ENCODE measurements around the gene YIPF5.

YIPF5 gene

DNA sequence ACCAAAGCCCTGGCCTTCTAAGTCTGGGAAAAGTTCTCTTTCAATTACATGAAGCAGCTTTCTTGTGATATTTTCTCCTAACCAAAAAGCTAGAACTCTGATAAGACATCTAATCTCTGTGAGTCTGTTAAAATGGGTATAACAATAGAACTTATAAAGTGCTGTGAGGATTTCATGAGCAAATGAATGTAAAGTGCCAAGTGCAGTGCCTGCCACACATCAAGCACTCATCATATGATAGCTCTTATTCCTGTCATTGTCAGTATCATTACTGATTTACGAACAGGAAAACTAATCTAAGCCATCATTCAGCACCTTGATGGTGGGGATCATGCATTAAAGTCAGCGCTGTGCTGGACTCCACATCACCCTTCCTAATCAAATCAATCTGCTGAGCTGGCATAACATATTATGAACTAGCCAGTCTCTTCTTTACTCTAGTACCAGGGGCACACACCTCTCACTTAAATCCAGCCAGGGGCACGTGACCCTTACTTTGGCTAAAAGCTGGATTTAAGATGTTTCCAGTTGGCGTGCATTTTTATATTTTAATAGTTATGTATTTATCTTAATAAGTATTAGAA is 37.3 kb downstream of the YIPF5 start:
- peaks cover 33% of the 10 kb centered on the region for H3K4me1 Mint-ChIP-seq
- H3K27me3 Mint-ChIP-seq (ENCODE audit: low read depth) = no peaks in the 10 kb centered on the region
- H3K9me3 Mint-ChIP-seq = no peaks in the 10 kb centered on the region
- TF ChIP-seq, protein P1, sequence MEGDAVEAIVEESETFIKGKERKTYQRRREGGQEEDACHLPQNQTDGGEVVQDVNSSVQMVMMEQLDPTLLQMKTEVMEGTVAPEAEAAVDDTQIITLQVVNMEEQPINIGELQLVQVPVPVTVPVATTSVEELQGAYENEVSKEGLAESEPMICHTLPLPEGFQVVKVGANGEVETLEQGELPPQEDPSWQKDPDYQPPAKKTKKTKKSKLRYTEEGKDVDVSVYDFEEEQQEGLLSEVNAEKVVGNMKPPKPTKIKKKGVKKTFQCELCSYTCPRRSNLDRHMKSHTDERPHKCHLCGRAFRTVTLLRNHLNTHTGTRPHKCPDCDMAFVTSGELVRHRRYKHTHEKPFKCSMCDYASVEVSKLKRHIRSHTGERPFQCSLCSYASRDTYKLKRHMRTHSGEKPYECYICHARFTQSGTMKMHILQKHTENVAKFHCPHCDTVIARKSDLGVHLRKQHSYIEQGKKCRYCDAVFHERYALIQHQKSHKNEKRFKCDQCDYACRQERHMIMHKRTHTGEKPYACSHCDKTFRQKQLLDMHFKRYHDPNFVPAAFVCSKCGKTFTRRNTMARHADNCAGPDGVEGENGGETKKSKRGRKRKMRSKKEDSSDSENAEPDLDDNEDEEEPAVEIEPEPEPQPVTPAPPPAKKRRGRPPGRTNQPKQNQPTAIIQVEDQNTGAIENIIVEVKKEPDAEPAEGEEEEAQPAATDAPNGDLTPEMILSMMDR (IDR thresholded peaks at IDR 0.05; ENCODE audit: unreplicated experiment in 3 of 3) = no peak
- no peaks in the 10 kb centered on the region for H3K36me3 Mint-ChIP-seq (ENCODE audit: low read depth)
- no peak overlapping the region for H3K4me3 Mint-ChIP-seq
- H3K27ac Mint-ChIP-seq = no peak overlapping the region

DNA sequence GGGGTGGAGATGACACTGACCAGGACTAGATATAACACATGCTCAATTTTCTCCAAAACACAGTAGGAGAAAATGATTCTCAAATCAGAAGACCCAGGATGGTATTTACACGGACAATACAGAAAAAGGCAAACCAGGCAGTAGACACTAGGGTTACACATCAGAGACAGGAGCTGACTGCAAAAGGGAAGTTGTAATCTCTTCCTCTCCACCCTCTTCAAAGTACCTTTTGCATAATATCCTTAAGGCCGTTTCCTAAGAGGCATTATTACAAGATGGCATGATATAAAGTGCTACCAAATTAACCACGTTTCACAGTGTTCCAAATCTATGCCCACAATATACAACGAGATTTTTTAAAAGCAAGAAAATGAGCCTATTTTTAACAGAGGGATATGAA is 39.2 kb downstream of the YIPF5 start:
- H3K36me3 Mint-ChIP-seq (ENCODE audit: low read depth) = no peaks in the 10 kb centered on the region
- TF ChIP-seq, protein P1 (IDR thresholded peaks at IDR 0.05; ENCODE audit: unreplicated experiment in 3 of 3) = no peak
- peak overlapping the region in 2 of 3 experiments; percentile 10 to 47 for H3K27ac Mint-ChIP-seq
- no peak overlapping the region for H3K4me3 Mint-ChIP-seq
- no peaks in the 10 kb centered on the region for H3K9me3 Mint-ChIP-seq
- H3K4me1 Mint-ChIP-seq = peaks cover 40% of the 10 kb centered on the region
- H3K27me3 Mint-ChIP-seq (ENCODE audit: low read depth) = no peaks in the 10 kb centered on the region

GRCh38 chr5:144130306-144130705 is 40.2 kb downstream of the YIPF5 start:
- H3K27me3 Mint-ChIP-seq (ENCODE audit: low read depth) = no peaks in the 10 kb centered on the region
- no peaks in the 10 kb centered on the region for H3K36me3 Mint-ChIP-seq (ENCODE audit: low read depth)
- peak overlapping the region in 2 of 3 experiments; percentile 47 to 78 for H3K27ac Mint-ChIP-seq
- no peaks in the 10 kb centered on the region for H3K9me3 Mint-ChIP-seq
- TF ChIP-seq, protein P1 (IDR thresholded peaks at IDR 0.05; ENCODE audit: unreplicated experiment in 3 of 3) = no peak
- peaks cover 40% of the 10 kb centered on the region for H3K4me1 Mint-ChIP-seq
- H3K4me3 Mint-ChIP-seq = no peak overlapping the region

DNA sequence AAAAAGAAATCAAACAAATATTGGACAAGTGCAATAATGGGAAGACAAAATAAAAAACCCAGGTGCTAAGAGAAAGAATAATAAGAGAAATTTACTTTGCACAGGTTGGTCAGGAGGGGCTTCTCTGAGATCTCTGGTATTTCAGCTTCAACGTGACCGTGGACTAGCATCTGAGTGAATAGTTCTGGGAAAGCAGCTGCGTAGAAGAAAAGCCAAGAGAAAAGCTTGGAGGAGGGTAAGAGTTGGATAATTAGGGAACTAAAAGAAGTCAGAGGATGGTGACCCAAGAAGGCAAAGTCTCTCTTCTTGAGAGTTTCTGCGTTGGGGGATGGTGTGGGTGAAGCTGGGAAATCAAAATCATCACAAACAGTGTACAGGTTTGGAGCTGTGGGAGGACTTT is 41.6 kb downstream of the YIPF5 start:
- peak overlapping the region; percentile 4 to 78 (median 46) for H3K27ac Mint-ChIP-seq
- TF ChIP-seq, protein P1 (IDR thresholded peaks at IDR 0.05; ENCODE audit: unreplicated experiment in 3 of 3) = no peak
- H3K9me3 Mint-ChIP-seq = no peaks in the 10 kb centered on the region
- peaks cover 37% of the 10 kb centered on the region for H3K4me1 Mint-ChIP-seq
- H3K4me3 Mint-ChIP-seq = no peak overlapping the region
- H3K27me3 Mint-ChIP-seq (ENCODE audit: low read depth) = no peaks in the 10 kb centered on the region
- H3K36me3 Mint-ChIP-seq (ENCODE audit: low read depth) = no peaks in the 10 kb centered on the region

DNA sequence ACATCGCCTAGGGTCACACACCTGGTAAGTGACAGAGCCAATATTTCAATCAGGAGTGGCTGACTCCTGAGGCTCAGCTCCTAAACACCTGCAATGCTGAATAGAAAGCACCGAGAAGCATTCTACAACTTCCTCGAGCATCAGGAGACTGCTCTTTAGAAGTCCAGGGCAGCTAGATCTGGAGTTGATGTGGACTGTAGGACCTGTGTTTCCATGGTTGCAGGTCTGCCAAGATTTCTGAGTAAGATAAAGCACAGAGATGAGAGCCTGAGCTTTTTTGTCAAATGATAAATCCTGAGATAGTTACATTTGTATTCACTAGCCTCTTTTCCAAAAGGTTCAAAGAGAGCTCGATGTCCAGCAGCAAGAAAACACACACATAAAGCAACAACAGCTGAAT is 43.8 kb downstream of the YIPF5 start:
- Mint-ChIP-seq H3K27me3 (ENCODE audit: low read depth) (no peaks in the 10 kb centered on the region), H3K4me1 (peaks cover 41% of the 10 kb centered on the region), H3K27ac (peak overlapping the region in 2 of 3 experiments; percentile 74 to 78), H3K36me3 (ENCODE audit: low read depth) (no peaks in the 10 kb centered on the region), H3K9me3 (no peaks in the 10 kb centered on the region), H3K4me3 (no peak overlapping the region)
- TF ChIP-seq, protein P1 (IDR thresholded peaks at IDR 0.05; ENCODE audit: unreplicated experiment in 3 of 3) = no peak

DNA sequence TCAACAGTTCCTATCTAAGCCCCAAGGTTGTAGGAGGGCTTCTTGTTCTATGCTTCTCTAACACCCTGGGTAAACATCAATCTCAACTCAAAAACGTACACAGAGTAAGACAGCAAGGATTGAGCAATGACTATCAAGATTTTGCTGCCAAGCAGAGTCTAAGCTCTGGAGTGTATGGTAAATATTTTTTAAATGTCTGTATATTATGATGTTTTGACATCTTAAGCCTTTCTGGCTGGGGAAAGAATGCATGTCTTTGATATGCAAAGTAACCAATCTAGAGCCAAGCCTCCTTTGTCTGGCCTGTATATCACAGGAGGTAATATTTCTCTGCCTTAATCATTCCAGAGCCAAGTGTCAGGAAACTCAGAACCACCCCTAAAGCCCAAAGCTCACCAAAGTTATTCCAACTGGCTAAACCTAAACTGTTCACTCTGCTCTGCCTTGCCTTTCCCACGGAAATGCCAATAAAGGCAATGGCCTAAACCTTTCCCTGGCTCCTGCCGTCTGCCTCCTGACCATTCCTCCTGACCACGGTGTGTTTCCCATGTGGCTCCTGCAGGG is 45.2 kb downstream of the YIPF5 start:
- TF ChIP-seq, protein P1 (IDR thresholded peaks at IDR 0.05; ENCODE audit: unreplicated experiment in 3 of 3) = no peak
- peaks cover 37% of the 10 kb centered on the region for H3K4me1 Mint-ChIP-seq
- H3K9me3 Mint-ChIP-seq = peaks cover 2% of the 10 kb centered on the region
- H3K27ac Mint-ChIP-seq = peak overlapping the region; percentile 32 to 78 (median 65)
- H3K27me3 Mint-ChIP-seq (ENCODE audit: low read depth) = no peaks in the 10 kb centered on the region
- no peak overlapping the region for H3K4me3 Mint-ChIP-seq
- no peaks in the 10 kb centered on the region for H3K36me3 Mint-ChIP-seq (ENCODE audit: low read depth)

Measured in nephron (organoid).